ENCODE results near the gene ZNF540. TPM values are rescaled to one million over a fixed set of nuclear protein-coding genes. Genes with fewer than 3 reads are reported as not detected.
"Not testable (repeated sequence)": the region's sequence is repeated elsewhere in the genome, so short reads cannot be mapped to it uniquely, and the experiment has no call there.

ZNF540 gene
- total and polyA plus RNA-seq, 2 experiments from 2014 or later: 1.7 to 1.9 TPM

GRCh38 chr19:37655301-37655688 is 60.6 kb downstream of the ZNF540 start, which contains the start of gene ZFP30:
Gene ZFP30, minus strand, starts transcription at chr19:37655465. Its CDS starts 7,643 bp downstream, at chr19:37647822.
- peak within 1 kb of the TSS; percentile 96 for H3K27ac ChIP-seq
- no peak for TF ChIP-seq EZH2 (IDR thresholded peaks at IDR 0.05; ENCODE audit: borderline replicate concordance)
- peak; percentile 95 for DNase-seq (ENCODE audit: low spot score)
- WGBS (ENCODE audit: low lambda C conversion rate, missing lambda C conversion rate): under 1% methylated on average over 32 of the region's 34 CpGs
- H3K9me2 ChIP-seq (replicated peaks; ENCODE audit: insufficient read depth): no peaks in the 10 kb centered on the region
- no peaks in the 10 kb centered on the region for H3K36me3 ChIP-seq (replicated peaks; ENCODE audit: insufficient read depth, low read depth)
- H3K4me2 ChIP-seq: peak within 1 kb of the TSS; percentile 83
- H3K4me3 ChIP-seq: peak within 1 kb of the TSS; percentile 90
- H3K4me1 ChIP-seq (ENCODE audit: insufficient read depth): peaks cover 11% of the 10 kb centered on the region
- peak within 1 kb of the TSS; percentile 88 for H2AFZ ChIP-seq
- H3K27me3 ChIP-seq: no peaks in the 10 kb centered on the region
- peaks cover 10% of the 10 kb centered on the region for H4K20me1 ChIP-seq (ENCODE audit: insufficient read depth, poor library complexity, severe bottlenecking)
- peaks cover 3% of the 10 kb centered on the region for H3K9me3 ChIP-seq (ENCODE audit: low read depth)
- peaks cover 46% of the 10 kb centered on the region for H3K79me2 ChIP-seq

GRCh38 chr19:37655689-37656371 is 61.2 kb downstream of the ZNF540 start:
- Histone ChIP-seq H4K20me1 (ENCODE audit: insufficient read depth, poor library complexity, severe bottlenecking) (peaks cover 10% of the 10 kb centered on the region), H3K9me3 (ENCODE audit: low read depth) (peaks cover 3% of the 10 kb centered on the region), H2AFZ (peak overlapping the region; percentile 88), H3K9me2 (replicated peaks; ENCODE audit: insufficient read depth) (no peaks in the 10 kb centered on the region), H3K4me2 (peak overlapping the region; percentile 83), H3K4me3 (peak overlapping the region; percentile 90), H3K27ac (peak overlapping the region; percentile 96), H3K4me1 (ENCODE audit: insufficient read depth) (peaks cover 11% of the 10 kb centered on the region), H3K27me3 (no peaks in the 10 kb centered on the region), H3K36me3 (replicated peaks; ENCODE audit: insufficient read depth, low read depth) (no peaks in the 10 kb centered on the region), H3K79me2 (peaks cover 41% of the 10 kb centered on the region)
- no peak for TF ChIP-seq CTCF (IDR thresholded peaks at IDR 0.05; ENCODE audit: poor library complexity)
- TF ChIP-seq EZH2 (IDR thresholded peaks at IDR 0.05; ENCODE audit: borderline replicate concordance): no peak
- no peak for TF ChIP-seq EZH2phosphoT487 (IDR thresholded peaks at IDR 0.05; ENCODE audit: low read depth, severe bottlenecking, unreplicated experiment)
- WGBS (ENCODE audit: low lambda C conversion rate, missing lambda C conversion rate): under 1% methylated on average over 53 of the region's 57 CpGs
- DNase-seq (ENCODE audit: low spot score): peak; percentile 94

GRCh38 chr19:37657157-37657556 is 62.5 kb downstream of the ZNF540 start:
- peaks cover 11% of the 10 kb centered on the region for H3K4me1 ChIP-seq (ENCODE audit: insufficient read depth)
- H3K9me3 ChIP-seq (ENCODE audit: low read depth); H2AFZ ChIP-seq; DNase-seq (ENCODE audit: low spot score); H3K9me2 ChIP-seq (replicated peaks; ENCODE audit: insufficient read depth); H3K4me3 ChIP-seq; H3K4me2 ChIP-seq; H3K36me3 ChIP-seq (replicated peaks; ENCODE audit: insufficient read depth, low read depth); H3K27ac ChIP-seq; H3K27me3 ChIP-seq: not testable (repeated sequence)
- peaks cover 28% of the 10 kb centered on the region for H3K79me2 ChIP-seq
- peaks cover 10% of the 10 kb centered on the region for H4K20me1 ChIP-seq (ENCODE audit: insufficient read depth, poor library complexity, severe bottlenecking)
- WGBS (ENCODE audit: low lambda C conversion rate, missing lambda C conversion rate): 95% methylated on average over 8 of the region's 8 CpGs

Other genes starting within 250 kb of the ZNF540 start
- 7.3 TPM in 2 replicates for gene ZNF527, start 223.8 kb upstream of the ZNF540 start, total RNA-seq
- gene ZNF527, start 223.8 kb upstream of the ZNF540 start, polyA plus RNA-seq: 1.7 and 1.9 TPM in 2 replicates
- gene ZNF569, start 127.4 kb upstream of the ZNF540 start, total RNA-seq: 5.9 and 7.9 TPM in 2 replicates
- 2.2 and 3.6 TPM in 2 replicates for gene ZNF569, start 127.4 kb upstream of the ZNF540 start, polyA plus RNA-seq
- 5.1 and 7.4 TPM in 2 replicates for gene ZNF570, start 125.5 kb upstream of the ZNF540 start, total RNA-seq
- gene ZNF570, start 125.5 kb upstream of the ZNF540 start, polyA plus RNA-seq: 1.2 and 1.8 TPM in 2 replicates
- gene ZNF793, start 87.9 kb upstream of the ZNF540 start, total RNA-seq: 5.1 and 5.8 TPM in 2 replicates
- gene ZNF793, start 87.9 kb upstream of the ZNF540 start, polyA plus RNA-seq: 6.0 and 6.2 TPM in 2 replicates
- gene ZNF571, start 84 bp upstream of the ZNF540 start, total RNA-seq: 5.6 and 5.7 TPM in 2 replicates
- 1.5 and 3.6 TPM in 2 replicates for gene ZNF571, start 84 bp upstream of the ZNF540 start, polyA plus RNA-seq
- 12.0 and 19.0 TPM in 2 replicates for gene ZFP30, start 60.6 kb downstream of the ZNF540 start, total RNA-seq
- 2.6 and 3.2 TPM in 2 replicates for gene ZFP30, start 60.6 kb downstream of the ZNF540 start, polyA plus RNA-seq
- 4.7 and 4.8 TPM in 2 replicates for gene ZNF607, start 124.9 kb downstream of the ZNF540 start, total RNA-seq
- 2.3 and 2.8 TPM in 2 replicates for gene ZNF607, start 124.9 kb downstream of the ZNF540 start, polyA plus RNA-seq
- 5.0 and 8.1 TPM in 2 replicates for gene ZNF573, start 184.7 kb downstream of the ZNF540 start, total RNA-seq
- 4.4 and 9.2 TPM in 2 replicates for gene ZNF573, start 184.7 kb downstream of the ZNF540 start, polyA plus RNA-seq

All from hepatocyte (in vitro differentiated cells).